TTC549 (cell line): ENCODE results near the gene U2SURP.
"Not testable (repeated sequence)": the region's sequence is repeated elsewhere in the genome, so short reads cannot be mapped to it uniquely, and the experiment has no call there.

Experiments
- FAIRE-seq: peaks from 2 replicates; lab custom pipeline; 2012; peaks lifted over from hg19 to GRCh38; lab: Jason Lieb, UNC

U2SURP gene

GRCh38 chr3:142976621-142977398 lies 24.6 kb upstream of the U2SURP start:
- FAIRE-seq: no peak

DNA sequence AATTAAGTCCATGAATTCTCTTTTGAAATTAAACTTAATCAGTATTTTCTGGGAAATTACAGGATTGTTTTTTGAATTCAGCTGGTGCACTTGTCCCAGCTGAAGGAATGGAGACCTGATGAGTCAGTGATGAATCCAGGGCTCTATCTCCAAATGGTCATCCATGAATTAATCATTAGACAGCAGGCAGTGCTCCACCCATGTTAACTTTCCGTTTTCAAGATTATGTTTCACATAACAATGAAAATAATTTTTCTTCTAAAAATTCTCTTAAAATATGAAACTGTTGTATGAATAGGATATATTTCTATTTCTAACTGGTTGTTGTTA lies 24.0 kb upstream of the U2SURP start:
- no peak for FAIRE-seq

DNA sequence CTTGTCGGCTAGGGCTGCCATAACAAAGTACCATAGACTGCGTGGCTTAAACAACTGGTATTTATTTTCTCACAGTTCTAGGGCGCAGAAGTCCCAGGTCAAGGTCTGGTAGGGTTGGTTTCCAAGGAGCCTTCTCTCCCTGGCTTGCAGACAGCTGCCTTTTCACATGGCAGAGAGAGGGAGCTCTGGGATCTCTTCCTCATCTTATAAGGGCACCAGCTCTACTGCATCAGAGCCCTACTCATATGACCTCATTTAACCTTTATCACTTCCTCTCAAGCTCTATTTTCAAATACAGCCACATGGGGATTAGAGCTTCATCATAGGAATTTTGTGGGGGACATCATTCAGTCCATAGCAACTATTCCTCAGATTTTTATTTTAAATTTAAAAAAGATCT lies 20.3 kb upstream of the U2SURP start:
- FAIRE-seq: no peak

- FAIRE-seq: no peak
Measured at GRCh38 chr3:142982038-142982773, 19.2 kb upstream of the U2SURP start.

GRCh38 chr3:142983318-142983717 lies 18.1 kb upstream of the U2SURP start:
- no peak for FAIRE-seq

DNA sequence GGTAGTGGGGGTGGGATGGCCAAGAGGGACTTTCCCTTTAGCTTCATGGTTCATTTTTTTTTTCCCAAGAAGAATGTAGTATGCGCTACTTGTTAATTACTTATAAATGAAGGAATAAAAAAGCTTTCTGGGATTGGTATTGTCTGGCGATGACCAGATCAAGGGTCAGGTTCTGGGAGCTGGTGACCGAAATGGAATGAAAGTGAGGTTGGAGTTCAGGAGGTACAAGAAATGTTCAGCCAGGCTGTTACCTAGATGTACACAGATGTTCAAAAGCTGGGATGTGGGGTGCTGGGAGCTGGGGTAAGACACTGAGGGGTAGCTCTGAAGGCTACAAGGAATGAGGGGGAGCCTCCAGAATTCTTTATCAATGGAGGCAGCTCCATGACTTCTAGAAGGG lies 17.1 kb upstream of the U2SURP start:
- no peak for FAIRE-seq

DNA sequence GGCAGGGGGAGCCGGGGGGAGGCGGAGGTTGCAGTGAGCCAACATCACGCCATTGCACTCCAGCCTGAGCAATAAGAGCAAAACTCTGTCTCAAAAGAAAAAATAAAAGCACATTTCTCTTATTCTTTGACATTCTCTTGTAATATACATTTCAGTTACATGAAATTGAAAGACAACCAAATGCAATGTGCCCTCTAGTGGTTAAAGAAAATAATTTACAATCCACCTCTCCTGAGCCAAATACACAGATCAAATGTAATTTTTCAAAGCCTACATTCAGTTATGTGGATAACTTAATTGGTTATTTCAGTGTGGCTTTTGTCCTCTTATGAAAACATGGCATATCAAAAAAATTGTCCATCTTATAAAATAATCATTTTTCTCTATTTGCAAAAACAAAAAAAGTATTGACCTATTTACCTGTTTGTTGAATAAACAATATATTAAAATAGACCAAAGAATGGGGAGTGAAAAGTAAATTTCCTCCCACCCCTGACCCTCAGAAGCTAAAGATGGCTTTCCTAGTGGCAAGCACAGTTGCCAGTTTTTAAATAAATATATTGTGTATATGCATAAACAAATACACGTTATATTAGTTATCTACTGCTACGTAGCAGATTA lies 14.2 kb upstream of the U2SURP start:
- peak; percentile 91 for FAIRE-seq

DNA sequence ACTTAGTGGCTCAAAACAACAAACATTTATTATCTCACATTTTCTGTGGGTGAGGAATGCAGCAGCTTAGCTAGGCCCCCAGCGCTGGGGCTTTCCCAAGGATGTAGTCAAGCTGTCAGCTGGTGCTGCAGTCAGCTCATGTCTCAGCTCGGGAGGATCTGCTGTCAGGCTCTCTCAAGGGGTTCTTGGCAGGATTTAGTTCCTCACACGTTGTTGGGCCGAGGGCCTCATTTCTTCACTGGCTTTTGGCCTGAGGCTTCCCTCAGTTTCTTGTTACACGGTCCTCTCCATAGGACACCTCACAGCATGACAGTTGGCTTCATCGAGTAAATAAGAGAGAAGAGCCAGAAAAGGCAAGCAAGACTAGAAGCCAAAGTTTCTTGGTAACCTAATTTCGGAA lies 13.7 kb upstream of the U2SURP start:
- FAIRE-seq: no peak

DNA sequence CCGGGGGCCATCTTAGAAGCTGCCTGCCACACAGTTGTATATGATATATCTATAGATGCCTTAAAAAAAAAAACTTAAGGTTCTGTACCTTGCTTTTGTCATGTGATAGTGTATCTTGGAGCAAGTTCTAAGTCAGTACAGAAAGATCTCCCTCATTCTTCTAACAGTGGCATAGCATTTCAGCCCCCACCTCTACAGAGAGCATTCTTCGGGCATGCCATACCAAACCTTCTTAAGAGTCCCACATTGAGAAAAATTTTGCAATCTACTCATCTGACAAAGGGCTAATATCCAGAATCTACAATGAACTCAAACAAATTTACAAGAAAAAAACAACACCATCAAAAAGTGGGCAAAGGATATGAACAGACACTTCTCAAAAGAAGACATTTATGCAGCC lies 13.1 kb upstream of the U2SURP start:
- FAIRE-seq: not testable (repeated sequence)

DNA sequence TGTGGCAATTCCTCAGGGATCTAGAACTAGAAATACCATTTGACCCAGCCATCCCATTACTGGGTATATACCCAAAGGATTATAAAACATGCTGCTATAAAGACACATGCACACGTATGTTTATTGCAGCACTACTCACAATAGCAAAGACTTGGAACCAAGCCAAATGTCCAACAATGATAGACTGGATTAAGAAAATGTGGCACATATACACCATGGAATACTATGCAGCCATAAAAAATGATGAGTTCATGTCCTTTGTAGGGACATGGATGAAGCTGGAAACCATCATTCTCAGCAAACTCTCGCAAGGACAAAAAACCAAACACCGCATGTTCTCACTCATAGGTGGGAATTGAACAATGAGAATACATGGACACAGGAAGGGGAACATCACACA lies 12.5 kb upstream of the U2SURP start:
- FAIRE-seq: not testable (repeated sequence)

DNA sequence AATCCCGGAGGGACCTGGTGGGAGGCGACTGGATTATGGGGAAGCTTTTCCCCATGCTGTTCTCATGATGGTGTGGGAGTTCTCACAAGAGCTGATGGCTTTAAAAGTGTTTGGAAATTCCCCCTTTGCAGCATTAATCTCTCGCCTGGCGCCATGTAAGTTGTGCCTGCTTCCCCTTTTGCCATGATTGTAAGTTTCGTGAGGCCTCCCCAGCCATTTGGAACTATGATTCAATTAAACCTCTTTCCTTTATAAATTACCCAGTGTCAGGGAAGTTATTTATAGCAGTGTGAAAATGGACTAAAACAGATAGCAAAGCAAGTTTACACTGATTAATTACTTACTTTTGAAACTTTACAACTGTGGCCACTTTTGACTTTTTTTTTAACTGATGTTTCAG lies 10.6 kb upstream of the U2SURP start:
- no peak for FAIRE-seq

DNA sequence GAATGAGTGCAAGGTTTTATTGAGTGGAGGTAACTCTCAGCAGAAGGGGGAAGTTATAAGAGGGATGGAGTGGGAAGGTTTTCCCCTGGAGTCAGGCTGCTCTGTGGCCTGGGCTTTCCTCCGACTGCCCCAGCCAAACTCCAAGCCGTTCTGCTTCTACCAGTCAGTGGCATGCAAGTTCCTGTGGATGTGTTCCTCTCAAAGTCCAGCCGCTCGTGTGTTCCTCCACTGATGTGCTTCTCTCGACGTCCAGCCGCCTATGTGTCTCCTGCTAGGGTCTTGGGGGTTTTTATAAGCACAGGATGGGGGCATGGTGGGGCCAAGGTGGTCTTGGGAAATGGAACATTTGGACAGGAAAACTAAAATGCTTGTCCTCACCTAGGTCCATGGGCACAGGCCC lies 9.0 kb upstream of the U2SURP start:
- FAIRE-seq: no peak

DNA sequence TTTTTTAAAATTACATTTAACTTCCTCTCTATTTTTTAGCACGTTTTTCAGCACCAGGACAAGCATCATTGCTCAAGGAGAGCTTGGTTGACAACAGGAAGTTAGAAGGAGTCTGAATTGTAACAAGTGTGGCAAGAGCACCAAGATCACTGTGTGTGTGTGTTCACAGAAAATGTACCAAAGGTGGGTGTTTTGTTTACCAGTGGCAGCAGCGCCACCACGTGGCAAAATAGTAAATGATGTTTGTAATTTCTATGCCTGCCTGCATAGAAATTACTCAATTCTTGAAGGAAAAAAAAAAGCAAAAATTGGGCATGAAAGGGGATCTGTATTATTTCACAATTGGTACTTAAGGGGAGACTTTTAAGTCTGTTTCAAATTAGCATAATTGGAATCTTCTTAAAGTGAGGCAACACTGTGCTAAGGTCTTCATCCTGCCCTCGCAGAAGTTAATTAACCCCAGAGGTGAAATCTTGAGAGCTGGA lies 7.4 kb upstream of the U2SURP start:
- FAIRE-seq: peak; percentile 84

DNA sequence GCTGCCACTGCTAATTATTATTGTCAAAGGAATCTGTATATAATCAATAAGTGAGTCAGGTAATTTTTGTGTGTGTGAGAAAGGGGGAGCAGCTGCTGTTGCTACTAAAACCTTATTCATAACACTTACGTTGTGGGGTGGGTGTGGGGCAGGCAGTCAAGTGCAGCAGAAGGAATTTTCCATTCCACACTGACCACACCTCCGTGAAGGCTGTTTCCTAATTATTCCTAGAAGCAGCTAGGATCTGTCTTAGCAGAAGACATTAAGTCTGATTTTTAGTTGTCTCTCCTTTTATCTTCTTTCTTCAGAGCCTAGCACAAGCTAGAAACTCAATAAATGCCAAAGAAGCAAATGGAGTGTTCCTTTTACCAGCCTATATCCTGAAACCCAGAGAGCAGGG lies 4.0 kb upstream of the U2SURP start:
- no peak for FAIRE-seq

- FAIRE-seq: no peak
Measured at GRCh38 chr3:142998439-142998838, 2.9 kb upstream of the U2SURP start.

- no peak for FAIRE-seq
Measured at GRCh38 chr3:142999881-143000280, 1.5 kb upstream of the U2SURP start.

- no peak for FAIRE-seq
Measured at GRCh38 chr3:143000528-143000927, 842 bp upstream of the U2SURP start.

GRCh38 chr3:143001034-143001368 lies 369 bp upstream of the U2SURP start:
- no peak for FAIRE-seq

DNA sequence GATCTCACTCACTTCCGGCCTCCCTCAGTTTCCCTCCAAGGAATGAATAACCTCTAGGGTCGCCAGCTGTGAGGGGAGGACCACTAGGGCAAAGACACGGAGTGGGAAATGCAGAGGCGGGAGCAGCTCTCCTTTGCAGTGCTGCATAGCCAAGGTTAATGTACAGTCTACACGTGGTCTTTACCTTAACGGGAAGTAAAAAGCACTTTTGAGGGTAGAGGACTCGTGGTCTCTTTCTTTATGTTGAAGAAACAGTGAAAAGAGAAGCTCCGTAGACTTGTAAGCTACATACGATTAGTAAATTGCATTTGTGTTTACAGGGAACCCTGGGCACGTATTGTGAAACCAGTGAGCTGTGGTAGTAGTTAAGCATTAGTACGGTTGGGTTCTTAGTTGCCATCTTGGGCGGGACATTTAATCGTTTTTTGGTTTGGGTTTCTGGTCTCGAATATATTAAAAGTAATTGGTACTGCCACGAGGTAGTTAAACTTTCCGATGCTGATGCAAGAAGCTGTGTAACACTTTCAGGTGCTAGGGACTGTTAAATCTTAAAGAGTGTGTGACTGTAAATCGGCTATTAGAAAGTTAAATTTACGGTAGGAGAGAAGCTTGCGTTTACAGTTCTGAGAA lies 828 bp downstream of the U2SURP start:
- FAIRE-seq: no peak

DNA sequence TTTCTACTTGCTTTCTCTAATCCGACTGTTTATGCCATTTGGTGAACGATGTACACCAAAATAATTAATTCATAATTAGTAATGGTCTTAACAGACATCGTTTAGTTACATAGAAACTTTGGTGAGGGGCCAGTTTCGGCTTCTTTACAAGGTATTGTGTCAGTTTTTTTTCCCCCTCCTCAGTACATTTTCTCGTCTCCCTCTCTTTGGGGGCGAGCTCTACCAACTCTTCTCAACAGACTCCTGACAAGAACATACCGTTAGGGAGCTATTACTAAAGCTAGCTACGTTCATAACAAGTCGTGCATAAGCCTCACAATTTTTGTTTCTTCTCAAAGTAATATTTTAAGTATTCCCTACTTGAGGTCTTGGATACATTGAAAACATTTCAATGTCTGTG lies 1.4 kb downstream of the U2SURP start:
- no peak for FAIRE-seq

GRCh38 chr3:143004823-143005222 lies 3.5 kb downstream of the U2SURP start:
- FAIRE-seq: no peak

DNA sequence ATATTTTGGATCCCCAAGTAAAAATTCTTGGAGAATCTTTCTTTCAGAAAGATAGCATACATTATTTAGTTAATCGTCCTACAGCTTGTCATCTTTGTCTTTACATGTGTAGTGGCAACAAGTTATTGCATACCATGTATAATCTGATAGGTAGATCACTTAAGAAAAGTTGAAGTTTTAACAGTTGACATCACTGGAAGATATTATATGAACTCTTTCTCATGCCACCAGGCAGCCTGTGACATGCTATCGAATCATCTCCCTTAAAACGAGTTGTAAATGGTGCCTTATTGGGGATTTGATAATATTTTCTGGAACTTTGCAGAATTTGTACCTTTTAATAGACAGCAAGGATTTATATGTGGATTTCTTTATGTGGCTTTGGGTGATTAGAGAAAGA lies 8.7 kb downstream of the U2SURP start:
- FAIRE-seq: no peak

- no peak for FAIRE-seq
Measured at GRCh38 chr3:143011705-143012104, 10.3 kb downstream of the U2SURP start.
